Measurements from ENCODE around the gene COLEC11. TPM values are rescaled to one million over a fixed set of nuclear protein-coding genes. Genes with fewer than 3 reads are reported as not detected.
"Not testable (repeated sequence)": the region's sequence is repeated elsewhere in the genome, so short reads cannot be mapped to it uniquely, and the experiment has no call there.

COLEC11 gene
- total RNA-seq, 2 experiments from 2014 or later, result 1.7 TPM; not detected in 1

DNA sequence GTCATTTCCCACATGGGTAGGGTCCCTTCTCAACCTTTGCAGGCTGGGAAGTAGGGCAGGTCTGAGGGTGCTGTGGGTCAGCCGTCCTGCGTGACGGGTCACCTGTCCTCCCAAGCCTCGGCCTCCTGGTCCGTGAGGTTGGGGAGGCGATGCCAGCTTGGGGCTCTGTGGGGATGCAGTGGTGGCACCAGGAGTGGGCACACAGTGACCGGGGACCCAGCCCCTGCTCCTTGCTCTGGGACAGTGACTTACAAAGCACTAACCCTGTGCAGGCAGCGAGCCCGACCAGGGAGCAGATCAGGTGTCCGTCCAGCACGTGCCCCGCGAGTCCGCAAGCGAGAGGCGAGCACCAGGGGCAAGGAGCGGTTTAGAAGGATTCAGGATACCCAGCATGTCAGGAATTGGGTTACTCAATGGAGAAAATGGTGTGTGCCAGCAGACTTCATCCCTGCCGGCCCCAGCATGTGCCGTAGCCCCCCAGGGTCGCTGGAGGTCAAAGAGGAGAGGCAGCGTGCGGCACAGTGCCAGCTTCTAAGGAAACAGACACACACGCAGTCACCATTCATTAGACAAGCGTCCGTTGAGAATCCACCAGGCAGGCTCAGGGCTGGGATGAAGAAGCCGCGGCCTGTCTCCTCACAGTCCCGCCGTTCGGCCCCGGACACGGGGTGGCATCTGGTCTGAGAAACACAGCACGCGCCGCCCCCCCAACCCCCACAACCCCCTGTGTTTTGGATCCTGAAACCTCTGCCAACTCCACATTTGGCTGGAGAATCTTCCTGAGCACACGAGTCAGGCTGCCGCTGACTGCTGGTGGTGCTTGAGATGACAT lies 11.7 kb downstream of the COLEC11 start:
- no TSS peak for BruUV-seq (replicated peaks)
- Histone ChIP-seq H3K36me3 (ENCODE audit: insufficient read depth, low read length) (no peaks in the 10 kb centered on the region), H3K4me3 (ENCODE audit: low read depth, low read length, poor library complexity, severe bottlenecking) (no peak overlapping the region), H3K79me2 (ENCODE audit: insufficient read depth, low read depth, low read length) (no peaks in the 10 kb centered on the region), H3K4me1 (ENCODE audit: insufficient read depth, low read length, poor library complexity, severe bottlenecking) (peaks cover 51% of the 10 kb centered on the region), H3K4me2 (ENCODE audit: low read length) (no peak overlapping the region), H2AFZ (ENCODE audit: low read length) (no peak overlapping the region), H3K27ac (ENCODE audit: low read depth, low read length, poor library complexity, severe bottlenecking) (no peak overlapping the region), H4K20me1 (ENCODE audit: insufficient read depth, low read length) (no peaks in the 10 kb centered on the region), H3K9me3 (ENCODE audit: low read length) (peaks cover 9% of the 10 kb centered on the region; the same call in 1 of the 2 replicates), H3K9me2 (ENCODE audit: insufficient read depth, low read length) (no peaks in the 10 kb centered on the region)
- intact Hi-C loops (cut with micrococcal nuclease; ENCODE audit: unreplicated experiment), result no loop called here
- DNase-seq (ENCODE audit: low spot score), result no peak
- POLR2A ChIA-PET, result interaction anchor here (1.0 kb wide), 1 partner anchor 31 kb away, joined by 3 read pairs; no protein-coding TSS in a partner anchor
- CTCF ChIA-PET (ENCODE audit: unreplicated experiment), result no interaction called here
- TF ChIP-seq, protein P1, sequence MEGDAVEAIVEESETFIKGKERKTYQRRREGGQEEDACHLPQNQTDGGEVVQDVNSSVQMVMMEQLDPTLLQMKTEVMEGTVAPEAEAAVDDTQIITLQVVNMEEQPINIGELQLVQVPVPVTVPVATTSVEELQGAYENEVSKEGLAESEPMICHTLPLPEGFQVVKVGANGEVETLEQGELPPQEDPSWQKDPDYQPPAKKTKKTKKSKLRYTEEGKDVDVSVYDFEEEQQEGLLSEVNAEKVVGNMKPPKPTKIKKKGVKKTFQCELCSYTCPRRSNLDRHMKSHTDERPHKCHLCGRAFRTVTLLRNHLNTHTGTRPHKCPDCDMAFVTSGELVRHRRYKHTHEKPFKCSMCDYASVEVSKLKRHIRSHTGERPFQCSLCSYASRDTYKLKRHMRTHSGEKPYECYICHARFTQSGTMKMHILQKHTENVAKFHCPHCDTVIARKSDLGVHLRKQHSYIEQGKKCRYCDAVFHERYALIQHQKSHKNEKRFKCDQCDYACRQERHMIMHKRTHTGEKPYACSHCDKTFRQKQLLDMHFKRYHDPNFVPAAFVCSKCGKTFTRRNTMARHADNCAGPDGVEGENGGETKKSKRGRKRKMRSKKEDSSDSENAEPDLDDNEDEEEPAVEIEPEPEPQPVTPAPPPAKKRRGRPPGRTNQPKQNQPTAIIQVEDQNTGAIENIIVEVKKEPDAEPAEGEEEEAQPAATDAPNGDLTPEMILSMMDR (conservative IDR thresholded peaks at IDR 0.05; ENCODE audit: low read length), result no peak
- no peak for TF ChIP-seq EZH2phosphoT487 (IDR thresholded peaks at IDR 0.05; ENCODE audit: borderline replicate concordance, low read depth, low read length)

DNA sequence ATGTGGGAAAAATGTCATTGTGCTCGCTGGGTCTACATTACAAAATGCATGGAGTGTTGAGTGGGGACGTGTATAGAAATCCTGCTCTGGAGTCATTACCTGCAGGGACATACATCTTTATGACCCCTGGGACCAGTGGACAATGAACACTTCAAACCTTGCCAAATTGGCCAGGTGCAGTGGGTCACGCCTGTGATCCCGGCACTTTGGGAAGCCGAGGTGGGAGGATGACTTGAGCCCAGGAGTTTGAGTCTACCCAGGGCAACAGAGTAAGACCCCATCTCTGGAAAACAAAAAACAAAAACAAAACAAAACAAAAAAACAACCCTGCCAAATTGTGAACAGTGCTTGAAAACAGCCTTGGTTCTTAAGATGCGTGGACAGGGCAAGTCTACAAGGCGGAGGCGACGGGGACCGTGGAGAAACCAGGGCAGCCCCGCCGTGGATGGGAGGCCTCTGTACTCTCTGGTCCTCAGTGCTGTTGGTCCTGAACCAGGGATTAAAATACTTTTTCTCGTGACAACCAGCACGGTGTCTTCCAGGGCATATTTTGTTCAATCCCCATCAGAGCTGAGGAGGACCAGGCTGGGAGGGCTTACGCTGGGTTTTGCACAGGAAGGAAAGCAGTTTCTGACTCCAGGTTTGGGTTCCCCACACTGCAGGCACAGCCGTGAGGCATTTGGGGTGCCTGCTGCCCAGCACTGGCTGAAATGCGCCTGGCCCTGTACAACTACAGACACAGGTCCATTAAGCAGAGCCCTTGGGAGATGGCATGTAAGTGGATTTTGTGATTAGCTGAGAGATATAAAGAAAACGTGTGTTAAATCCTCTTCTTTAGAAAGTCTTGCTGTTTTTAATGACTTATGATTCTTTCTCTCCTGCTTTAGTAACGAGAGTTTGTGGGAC lies 13.7 kb downstream of the COLEC11 start:
- Histone ChIP-seq H3K4me1 (ENCODE audit: insufficient read depth, low read length, poor library complexity, severe bottlenecking) (peaks cover 52% of the 10 kb centered on the region), H3K9me2 (ENCODE audit: insufficient read depth, low read length) (no peaks in the 10 kb centered on the region), H4K20me1 (ENCODE audit: insufficient read depth, low read length) (no peaks in the 10 kb centered on the region), H2AFZ (ENCODE audit: low read length) (peak overlapping the region; percentile 91), H3K4me2 (ENCODE audit: low read length) (peak overlapping the region; percentile 84), H3K4me3 (ENCODE audit: low read depth, low read length, poor library complexity, severe bottlenecking) (peak overlapping the region; percentile 45), H3K36me3 (ENCODE audit: insufficient read depth, low read length) (no peaks in the 10 kb centered on the region), H3K79me2 (ENCODE audit: insufficient read depth, low read depth, low read length) (no peaks in the 10 kb centered on the region), H3K27ac (ENCODE audit: low read depth, low read length, poor library complexity, severe bottlenecking) (peak overlapping the region; percentile 82), H3K9me3 (ENCODE audit: low read length) (peaks cover 9% of the 10 kb centered on the region; the same call in 1 of the 2 replicates)
- ChIA-PET CTCF (ENCODE audit: unreplicated experiment) (interaction anchor here (1.8 kb wide), 1 partner anchor 43 kb away, joined by 9 read pairs; no protein-coding TSS in a partner anchor), POLR2A (interaction anchor here (0.6 to 2.4 kb wide), 10 partner anchors 12 to 469 kb away, joined by 3 to 23 read pairs (median 8); partner anchors contain the start of genes ADI1, RNASEH1 and RPS7)
- TF ChIP-seq, protein P1 (conservative IDR thresholded peaks at IDR 0.05; ENCODE audit: low read length), result no peak
- no TSS peak for BruUV-seq (replicated peaks)
- DNase-seq (ENCODE audit: low spot score), result peak; percentile 29
- intact Hi-C loops (cut with micrococcal nuclease; ENCODE audit: unreplicated experiment), result loop anchor here (2.0 kb wide), 1 partner anchor 50 kb away; the partner anchor contains the start of gene RNASEH1

DNA sequence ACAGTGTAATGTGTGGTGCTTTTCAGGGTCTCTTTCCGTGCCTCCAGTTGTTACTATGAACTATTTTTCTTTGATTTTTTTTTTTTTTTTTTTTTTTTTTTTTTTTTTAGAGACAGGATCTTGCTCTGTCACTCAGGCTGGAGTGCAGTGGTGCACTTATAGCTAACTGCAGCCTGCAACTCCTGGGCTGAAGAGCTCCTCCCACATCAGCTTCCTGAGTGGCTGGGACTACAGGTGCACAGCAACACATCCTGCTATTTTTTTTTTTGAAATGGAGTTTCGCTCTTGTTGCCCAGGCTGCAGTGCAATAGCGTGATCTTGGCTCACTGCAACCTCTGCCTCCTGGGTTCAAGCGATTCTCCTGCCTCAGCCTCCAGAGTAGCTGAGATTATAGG lies 14.4 kb downstream of the COLEC11 start:
- not testable (repeated sequence) for H3K36me3 ChIP-seq (ENCODE audit: insufficient read depth, low read length); BruUV-seq (replicated peaks); H3K79me2 ChIP-seq (ENCODE audit: insufficient read depth, low read depth, low read length); H3K9me3 ChIP-seq (ENCODE audit: low read length); H3K9me2 ChIP-seq (ENCODE audit: insufficient read depth, low read length); H4K20me1 ChIP-seq (ENCODE audit: insufficient read depth, low read length)
- POLR2A ChIA-PET, result interaction anchor here (0.6 to 2.4 kb wide), 15 partner anchors 12 to 470 kb away, joined by 3 to 23 read pairs (median 6); partner anchors contain the start of genes ADI1, RNASEH1 and RPS7
- Histone ChIP-seq H3K4me2 (ENCODE audit: low read length) (peak overlapping the region; percentile 84), H3K27ac (ENCODE audit: low read depth, low read length, poor library complexity, severe bottlenecking) (peak overlapping the region; percentile 82), H3K4me3 (ENCODE audit: low read depth, low read length, poor library complexity, severe bottlenecking) (peak overlapping the region; percentile 45), H2AFZ (ENCODE audit: low read length) (peak overlapping the region; percentile 91), H3K4me1 (ENCODE audit: insufficient read depth, low read length, poor library complexity, severe bottlenecking) (peaks cover 52% of the 10 kb centered on the region)
- intact Hi-C loops (cut with micrococcal nuclease; ENCODE audit: unreplicated experiment), result loop anchor here (2.0 kb wide), 1 partner anchor 50 kb away; the partner anchor contains the start of gene RNASEH1
- peak; percentile 92 for DNase-seq (ENCODE audit: low spot score)
- CTCF ChIA-PET (ENCODE audit: unreplicated experiment), result interaction anchor here (1.8 kb wide), 1 partner anchor 43 kb away, joined by 9 read pairs; no protein-coding TSS in a partner anchor

Measured in OCI-LY7 (cell line).